GM19238 (cell line): ENCODE measurements around the gene PRRG3.

Experiments used
- DNase-seq: peaks from one replicate; pipeline ENCODE4 v3.0.0; 2011; ENCODE audit warnings: low spot score; ENCODE audit not compliant: insufficient read length

Gene PRRG3

DNA sequence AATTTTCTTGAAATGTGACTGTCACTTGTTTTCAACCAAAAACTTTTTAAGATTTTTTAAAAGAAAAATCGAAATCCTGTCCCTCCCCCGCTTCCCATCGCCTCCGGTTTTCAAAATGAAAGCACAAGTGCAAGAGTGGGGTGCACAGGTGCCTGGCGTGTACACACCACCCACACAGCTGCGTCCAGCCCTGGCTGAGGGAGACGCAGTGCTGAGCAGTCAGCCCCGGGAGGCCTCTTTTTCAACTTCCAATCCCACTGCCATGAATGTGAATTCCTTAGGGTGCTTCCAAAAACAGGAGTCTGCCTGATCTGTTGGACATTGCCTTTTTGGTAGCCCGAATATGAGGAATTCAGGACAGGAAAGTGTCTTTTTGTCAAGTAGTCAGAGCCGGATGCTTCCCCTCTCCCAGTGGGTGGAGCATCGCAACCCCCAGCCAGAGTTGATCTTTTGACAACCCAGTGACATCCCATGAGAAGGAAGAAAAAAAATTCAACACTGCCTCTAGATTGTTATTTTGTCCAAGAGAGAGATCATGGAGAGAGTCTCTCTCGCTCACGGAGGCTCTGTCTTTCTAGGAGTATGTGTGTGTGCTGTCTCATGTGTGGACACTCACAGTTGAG is 8.9 kb downstream of the PRRG3 start:
- no peak for DNase-seq

DNA sequence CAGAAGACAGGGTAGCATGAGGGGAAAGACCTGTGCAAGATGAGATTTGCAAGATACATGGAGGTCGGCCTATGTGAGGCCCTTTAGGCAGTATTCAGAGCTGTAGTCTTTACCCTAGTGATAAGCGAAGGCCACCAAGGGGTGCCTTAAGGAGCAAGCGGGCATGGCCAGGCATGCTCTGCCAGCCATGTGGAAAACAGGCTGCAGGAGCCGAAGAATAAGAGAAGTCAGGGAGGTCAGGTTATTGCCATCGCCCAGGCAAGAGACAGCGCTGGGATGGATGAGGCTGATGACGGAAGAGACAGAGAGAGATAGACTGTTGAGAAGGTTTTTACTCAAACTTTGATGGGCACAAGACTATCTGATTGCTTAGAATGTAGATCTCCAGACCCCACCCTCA is 13.6 kb downstream of the PRRG3 start:
- no peak for DNase-seq

DNA sequence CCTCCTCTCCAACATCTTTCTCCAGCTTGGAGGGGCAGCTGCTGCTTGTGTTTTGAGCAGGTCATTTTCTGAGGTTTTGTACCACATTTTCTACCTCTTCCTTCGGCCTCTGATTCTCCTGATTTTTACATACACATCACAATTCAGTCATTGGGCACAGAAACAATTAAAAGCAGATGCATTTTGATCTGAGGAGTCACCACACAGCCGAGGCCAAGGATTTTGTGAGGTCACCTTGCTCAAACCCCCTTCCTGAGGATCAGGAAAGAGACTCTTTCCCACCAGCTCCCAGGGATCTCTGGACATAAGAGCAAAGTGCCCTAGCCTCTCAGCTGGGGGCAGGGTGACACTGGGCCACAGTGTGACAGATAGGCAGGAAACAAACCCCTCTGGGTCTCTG is 15.2 kb downstream of the PRRG3 start:
- DNase-seq: no peak

DNA sequence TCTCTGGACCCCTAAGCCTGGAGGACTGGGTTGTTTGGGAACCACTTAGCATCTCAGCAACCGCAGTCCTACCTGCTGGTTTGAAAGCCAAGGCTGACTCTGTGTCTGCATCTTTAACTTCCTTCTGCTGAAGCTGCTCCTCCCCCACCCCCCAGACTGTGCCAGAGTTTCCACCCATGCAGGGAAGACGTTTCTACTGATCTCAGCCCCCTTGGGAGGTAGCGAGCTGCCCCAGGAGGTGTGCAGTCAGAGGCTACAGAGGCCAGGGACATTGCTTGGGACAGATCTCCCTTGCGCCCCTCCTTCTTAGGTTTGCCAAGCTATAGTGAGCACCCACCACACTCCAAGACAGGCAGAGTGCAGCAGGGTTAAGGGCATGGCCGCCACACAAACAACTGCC is 15.9 kb downstream of the PRRG3 start:
- DNase-seq: no peak

DNA sequence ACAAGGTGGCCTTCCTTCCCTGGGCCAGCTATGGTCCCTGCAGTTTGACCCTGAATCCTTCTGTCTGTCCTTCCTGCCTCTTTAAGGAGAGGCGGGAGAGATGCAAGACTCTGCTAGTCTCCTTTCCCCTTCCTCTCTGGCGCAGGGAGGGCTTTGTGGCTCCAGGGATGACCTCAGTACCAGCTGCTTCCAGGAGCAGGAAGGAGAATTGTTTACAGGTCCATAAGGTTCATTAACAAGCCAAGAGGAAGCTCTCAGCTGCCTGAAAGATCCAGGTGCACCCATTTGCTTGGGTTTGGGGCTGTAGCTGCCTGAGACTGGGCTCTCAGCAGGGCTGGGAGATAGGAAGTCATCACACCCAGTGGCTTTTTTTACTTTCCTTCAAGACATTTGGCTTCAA is 16.5 kb downstream of the PRRG3 start:
- no peak for DNase-seq

DNA sequence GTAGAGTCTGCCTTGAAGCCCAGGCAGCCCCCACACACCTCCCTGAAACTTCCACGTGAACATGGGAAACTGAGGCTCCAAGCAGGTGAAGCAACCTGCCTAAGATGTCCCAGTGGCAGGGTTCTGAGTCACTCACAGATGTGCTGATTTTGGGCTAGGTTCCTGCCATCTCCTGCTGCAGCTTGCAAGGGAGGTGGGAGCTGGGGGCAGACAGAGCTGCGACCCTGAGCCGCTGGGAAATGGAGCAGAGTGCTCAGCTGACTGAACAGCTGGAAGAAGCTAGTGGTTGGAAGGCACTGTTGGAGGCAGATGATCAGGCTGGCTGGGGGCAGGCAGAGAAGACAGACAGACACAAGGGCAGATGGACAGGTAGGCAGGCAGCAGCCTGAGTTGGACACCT is 17.0 kb downstream of the PRRG3 start:
- no peak for DNase-seq

- peak; percentile 25 for DNase-seq
Measured at GRCh38 chrX:151713849-151714248, 18.6 kb downstream of the PRRG3 start.

DNA sequence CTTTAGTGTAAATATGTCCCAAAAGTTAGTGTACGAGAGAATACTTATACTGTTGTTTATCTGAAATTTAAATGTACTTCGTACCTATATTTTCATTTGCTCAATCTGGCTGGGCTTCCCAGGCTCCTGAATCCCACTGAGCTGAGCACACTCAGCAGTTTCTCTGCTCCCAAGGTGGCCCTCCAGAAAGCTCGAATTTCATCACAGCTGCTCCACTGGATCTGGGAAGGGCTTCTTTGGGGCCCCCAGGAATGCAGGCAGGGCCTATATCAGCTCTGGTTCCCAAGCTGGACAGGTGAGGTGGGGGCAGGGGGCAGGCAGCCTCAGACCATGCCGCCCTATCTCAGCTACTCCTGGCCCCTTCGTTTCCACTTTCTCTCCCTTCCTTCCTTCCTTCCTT is 19.1 kb downstream of the PRRG3 start:
- no peak for DNase-seq

DNA sequence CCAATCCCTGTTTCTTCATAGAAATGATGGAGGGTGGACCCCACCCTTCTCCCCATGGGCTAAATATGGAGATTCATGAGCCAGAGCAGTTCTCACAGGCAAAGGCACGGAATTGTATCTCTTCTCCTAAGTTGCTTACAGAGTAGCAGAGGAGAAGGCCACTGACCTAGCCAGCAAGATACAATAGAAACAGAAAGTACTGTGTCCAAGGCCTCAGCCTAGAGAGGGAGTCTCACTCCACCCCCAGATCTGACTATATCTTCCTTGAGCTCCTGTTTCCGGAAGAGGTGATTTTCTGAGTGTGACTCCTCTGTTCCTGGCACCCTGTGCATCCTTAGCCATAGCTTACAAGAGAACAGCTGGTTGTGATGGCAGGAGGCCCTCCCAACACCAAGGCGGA is 20.5 kb downstream of the PRRG3 start, which contains the start of gene FATE1:
Gene FATE1 (plus strand): TSS at position 284 of the 400 bp plus-strand sequence. CDS start 85 bp downstream, at position 369.
- no peak for DNase-seq

GRCh38 chrX:151722241-151722846 is 27.1 kb downstream of the PRRG3 start:
- DNase-seq: no peak

DNA sequence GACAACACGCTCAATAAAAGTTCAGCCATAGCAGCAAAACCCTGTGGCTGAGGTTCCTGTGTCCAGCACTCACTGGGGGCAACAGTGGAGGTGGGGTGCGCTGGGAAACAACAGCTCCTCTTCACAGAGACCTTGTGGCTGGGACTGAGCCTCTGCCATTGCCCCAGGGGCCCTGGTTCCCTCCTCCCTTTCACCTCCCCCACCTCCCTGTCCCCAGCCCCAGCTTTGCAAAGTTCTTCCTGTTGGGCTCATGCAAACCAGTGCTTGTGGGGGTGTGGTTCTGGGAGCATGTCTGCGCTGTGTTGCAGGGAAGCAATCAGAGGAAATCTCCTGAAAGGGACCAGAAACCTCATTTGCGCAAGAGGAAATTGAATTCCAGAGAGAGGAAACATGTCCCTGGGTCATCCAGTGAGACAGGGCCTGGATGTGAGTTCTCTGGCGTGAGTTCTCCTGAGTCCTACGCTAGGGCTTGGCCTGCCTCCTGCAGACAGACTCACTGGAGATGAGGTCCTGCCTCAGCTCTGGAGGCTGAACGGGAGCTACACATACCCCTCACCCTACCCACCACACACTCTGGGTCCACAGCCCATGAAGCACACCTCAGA is 28.0 kb downstream of the PRRG3 start:
- DNase-seq: no peak

DNA sequence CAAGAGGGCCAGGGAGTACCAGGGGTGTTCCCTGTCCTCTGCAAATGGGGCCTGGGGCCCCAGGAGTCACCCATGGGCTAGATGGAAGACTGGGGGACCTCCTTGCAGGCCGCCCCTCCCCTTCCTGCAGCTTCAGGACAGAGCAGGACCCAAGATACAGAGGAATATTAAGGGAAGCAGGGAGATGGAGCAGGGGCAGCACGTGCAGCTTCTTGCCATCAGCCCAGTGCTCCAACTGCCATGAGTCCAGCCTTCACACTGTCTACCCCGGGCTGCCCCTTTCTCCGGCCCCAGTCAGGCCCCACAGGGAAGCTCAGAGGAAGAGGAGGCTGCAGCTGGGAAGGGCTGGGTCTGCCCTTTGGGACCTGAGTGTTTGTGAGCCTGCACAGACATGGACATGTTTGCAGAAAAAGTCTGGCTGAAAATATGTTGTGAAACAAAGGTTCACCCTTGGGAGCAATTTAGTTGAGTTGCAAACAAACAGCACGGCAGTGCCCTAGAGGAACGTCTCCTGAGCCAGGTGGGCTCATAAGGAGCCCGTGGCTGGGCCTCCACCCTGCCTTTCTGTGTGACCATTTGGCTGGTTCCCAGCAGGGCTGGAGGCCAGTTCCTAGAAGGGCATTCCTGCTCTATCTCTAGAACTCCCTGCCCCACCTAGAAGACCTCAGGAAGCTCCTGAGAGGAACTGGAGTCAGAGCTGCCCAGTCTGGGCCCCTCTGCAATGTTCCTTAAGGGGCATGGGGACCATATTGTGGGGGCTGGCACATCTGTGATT is 29.5 kb downstream of the PRRG3 start:
- no peak for DNase-seq

- DNase-seq: no peak
Measured at GRCh38 chrX:151725338-151725614, 30.0 kb downstream of the PRRG3 start.

DNA sequence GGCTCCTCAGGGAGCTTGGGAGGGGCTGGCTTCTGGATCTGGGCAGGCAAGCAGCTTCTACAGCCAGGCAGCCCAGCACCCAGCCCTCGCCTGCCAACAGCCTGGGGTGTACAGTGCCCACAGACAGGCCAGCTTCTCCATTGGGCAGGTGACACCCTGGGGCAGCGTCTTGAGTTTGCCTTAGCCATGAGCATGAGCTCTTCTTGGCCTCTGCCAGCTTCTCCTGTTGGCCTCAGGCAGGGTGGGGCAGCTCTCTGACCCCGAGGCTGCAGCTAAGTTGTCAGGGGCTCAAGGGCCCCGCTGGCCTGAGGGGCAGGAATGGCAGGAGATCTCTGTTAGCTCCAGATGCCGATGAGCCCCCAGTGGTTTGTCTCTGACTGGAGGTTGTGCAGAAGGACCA is 31.5 kb downstream of the PRRG3 start:
- no peak for DNase-seq

- DNase-seq: no peak
Measured at GRCh38 chrX:151727346-151727745, 32.1 kb downstream of the PRRG3 start.

DNA sequence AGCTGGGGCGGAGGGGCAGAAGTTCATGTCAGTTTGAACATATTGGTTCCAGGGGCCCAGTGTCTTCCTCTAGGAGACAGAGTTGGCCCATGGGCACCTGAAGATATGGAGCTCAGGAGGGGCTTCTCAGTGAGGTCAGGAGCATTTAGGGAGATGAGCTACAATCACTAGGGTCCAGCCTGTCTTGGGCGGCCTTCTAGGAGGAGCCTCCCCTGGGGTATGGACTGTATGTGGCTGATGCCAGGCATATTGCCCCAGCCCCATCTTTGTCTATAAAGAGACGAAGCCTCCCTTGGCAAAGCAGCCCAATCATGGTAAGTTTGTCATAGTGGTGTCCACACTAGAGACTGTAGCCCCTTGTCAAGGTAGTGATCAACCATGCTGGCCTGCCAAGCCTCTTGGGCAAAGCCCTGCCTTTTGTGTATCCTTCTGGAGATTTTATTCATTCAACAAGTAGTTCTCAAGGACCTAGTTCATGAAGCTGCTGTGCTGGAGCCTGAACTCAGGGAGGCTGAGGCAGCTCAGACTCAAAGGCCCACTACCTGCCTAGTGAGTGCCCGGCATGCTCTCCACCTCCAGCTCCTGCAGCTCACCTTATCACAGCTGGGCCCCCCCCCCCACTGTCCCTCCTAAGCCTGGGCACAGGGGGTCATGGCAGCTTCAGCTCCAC is 33.9 kb downstream of the PRRG3 start:
- DNase-seq: no peak

GRCh38 chrX:151734446-151734845 is 39.2 kb downstream of the PRRG3 start, which contains the start of gene CNGA2:
Gene CNGA2, plus strand, starts transcription at chrX:151734746. Its CDS starts 3,738 bp downstream, at chrX:151738484.
- DNase-seq: no peak

- DNase-seq: no peak
Measured at GRCh38 chrX:151735219-151735618, 40.0 kb downstream of the PRRG3 start.

- DNase-seq: no peak
Measured at GRCh38 chrX:151736685-151737084, 41.4 kb downstream of the PRRG3 start.

- DNase-seq: no peak
Measured at GRCh38 chrX:151737494-151737893, 42.2 kb downstream of the PRRG3 start.

GRCh38 chrX:151738751-151739150 is 43.5 kb downstream of the PRRG3 start:
- DNase-seq: no peak

- DNase-seq: no peak
Measured at GRCh38 chrX:151741606-151742005, 46.3 kb downstream of the PRRG3 start.
